ENCODE measurements around the gene KPNB1.
A peak's percentile ranks its signal among the peaks of the same experiment; 100 is the strongest.

KPNB1 gene

GRCh38 chr17:47701608-47702007 is 51.9 kb downstream of the KPNB1 start:
- CTCF ChIA-PET, result interaction anchor here (0.9 to 5.9 kb wide), 2 partner anchors 41 to 100 kb away, joined by 3 to 58 read pairs; no protein-coding TSS in a partner anchor

DNA sequence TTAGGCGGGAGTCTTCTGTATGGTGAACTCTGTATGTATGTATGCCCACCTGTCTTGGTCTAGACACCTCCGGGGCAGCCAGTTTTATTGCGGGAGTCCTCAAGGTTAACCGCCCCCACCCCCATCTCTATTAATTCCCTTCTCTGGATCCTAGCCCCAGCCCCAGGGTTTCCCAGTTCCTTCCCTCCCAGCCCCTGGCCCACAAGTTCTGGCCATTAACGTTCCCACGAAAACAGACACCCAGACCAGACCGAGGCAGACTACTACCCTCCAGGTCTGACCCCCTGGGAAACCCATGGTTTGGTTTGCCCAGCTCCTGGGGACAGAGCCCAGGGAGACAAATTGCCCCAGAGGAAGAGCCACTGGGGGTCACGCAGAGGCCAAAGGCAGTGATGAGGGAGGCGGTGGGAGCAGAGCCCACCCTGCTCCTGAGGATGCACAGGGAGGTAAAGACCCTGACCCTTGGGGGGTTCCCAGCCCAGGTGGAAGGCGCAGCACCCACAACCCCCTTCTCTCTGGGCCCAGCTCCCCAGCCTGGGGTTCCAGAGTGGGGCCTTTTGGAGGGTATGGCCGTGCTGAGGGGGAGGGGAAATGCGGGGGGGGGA is 52.8 kb downstream of the KPNB1 start:
- ChIA-PET CTCF (interaction anchor here (0.9 to 5.9 kb wide), 3 partner anchors 16 to 99 kb away, joined by 3 to 58 read pairs (median 3); no protein-coding TSS in a partner anchor), POLR2A (no interaction called here)
- H3K4me3 ChIP-seq (ENCODE audit: low read depth, low read length), result no peak overlapping the region
- H3K4me1 ChIP-seq (ENCODE audit: control insufficient read depth, insufficient read depth, low read length), result no peaks in the 10 kb centered on the region
- peaks cover 3 to 42% of the 10 kb centered on the region in 2 experiments; a peak in 2 of 3 replicates for H3K36me3 ChIP-seq (ENCODE audit: control insufficient read depth in 2 of 2, insufficient read depth in 1 of 2, low read length in 2 of 2)
- no peaks in the 10 kb centered on the region for H3K9me3 ChIP-seq (ENCODE audit: control insufficient read depth, insufficient read depth, low read depth, low read length)
- TF ChIP-seq, protein P1, sequence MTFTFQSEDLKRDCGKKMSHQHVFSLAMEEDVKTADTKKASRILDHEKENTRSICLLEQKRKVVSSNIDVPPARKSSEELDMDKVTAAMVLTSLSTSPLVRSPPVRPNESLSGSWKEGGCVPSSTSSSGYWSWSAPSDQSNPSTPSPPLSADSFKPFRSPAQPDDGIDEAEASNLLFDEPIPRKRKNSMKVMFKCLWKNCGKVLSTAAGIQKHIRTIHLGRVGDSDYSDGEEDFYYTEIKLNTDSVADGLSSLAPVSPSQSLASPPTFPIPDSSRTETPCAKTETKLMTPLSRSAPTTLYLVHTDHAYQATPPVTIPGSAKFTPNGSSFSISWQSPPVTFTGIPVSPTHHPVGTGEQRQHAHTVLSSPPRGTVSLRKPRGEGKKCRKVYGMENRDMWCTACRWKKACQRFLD (tag by site-specific recombination; IDR thresholded peaks at IDR 0.05), result no peak
- TF ChIP-seq PRDM1 (tag by site-specific recombination; IDR thresholded peaks at IDR 0.05) (no peak), ZNF112 (tag by site-specific recombination; IDR thresholded peaks at IDR 0.05) (no peak), ZFHX2 (tag by site-specific recombination; conservative IDR thresholded peaks at IDR 0.05) (no peak), GLIS1 (tag by site-specific recombination; IDR thresholded peaks at IDR 0.05) (peak; percentile 22; the same call in 1 of the 2 replicates), GLIS2 (tag by site-specific recombination; IDR thresholded peaks at IDR 0.05) (0 out of 2 replicates have a peak, but pooled peaks have one; percentile 32), ZNF777 (tag by site-specific recombination; IDR thresholded peaks at IDR 0.05; ENCODE audit: borderline replicate concordance) (no peak)
- H3K27ac ChIP-seq (ENCODE audit: extremely low read depth, low read depth, low read length), result no peak overlapping the region

More at GRCh38 chr17:47701608-47702007, 51.9 kb downstream of the KPNB1 start:
- Histone ChIP-seq H3K36me3 (ENCODE audit: control insufficient read depth in 2 of 2, insufficient read depth in 1 of 2, low read length in 2 of 2) (peaks cover 5 to 50% of the 10 kb centered on the region in 2 experiments; a peak in 2 of 3 replicates), H3K9me3 (ENCODE audit: control insufficient read depth, insufficient read depth, low read depth, low read length) (no peaks in the 10 kb centered on the region), H3K4me3 (ENCODE audit: low read depth, low read length) (no peak overlapping the region), H3K27ac (ENCODE audit: extremely low read depth, low read depth, low read length) (no peak overlapping the region), H3K4me1 (ENCODE audit: control insufficient read depth, insufficient read depth, low read length) (no peaks in the 10 kb centered on the region; the same call in 1 of the 2 replicates)
- TF ChIP-seq ZBTB10 (tag by site-specific recombination; IDR thresholded peaks at IDR 0.05) (no peak), GLIS2 (tag by site-specific recombination; IDR thresholded peaks at IDR 0.05) (peak; percentile 53), ZBTB7A (tag by site-specific recombination; IDR thresholded peaks at IDR 0.05; ENCODE audit: low read depth) (no peak), ZNF777 (tag by site-specific recombination; IDR thresholded peaks at IDR 0.05; ENCODE audit: borderline replicate concordance) (no peak), GLIS1 (tag by site-specific recombination; IDR thresholded peaks at IDR 0.05) (peak; percentile 24; the same call in 1 of the 2 replicates), KLF9 (tag by site-specific recombination; IDR thresholded peaks at IDR 0.05; ENCODE audit: low read depth) (no peak), ZNF112 (tag by site-specific recombination; IDR thresholded peaks at IDR 0.05) (no peak), PATZ1 (tag by site-specific recombination; IDR thresholded peaks at IDR 0.05) (no peak), ZNF530 (tag by site-specific recombination; IDR thresholded peaks at IDR 0.05; ENCODE audit: low read depth) (no peak), ZEB2 (tag by site-specific recombination; IDR thresholded peaks at IDR 0.05) (no peak)
- TF ChIP-seq, protein P2, sequence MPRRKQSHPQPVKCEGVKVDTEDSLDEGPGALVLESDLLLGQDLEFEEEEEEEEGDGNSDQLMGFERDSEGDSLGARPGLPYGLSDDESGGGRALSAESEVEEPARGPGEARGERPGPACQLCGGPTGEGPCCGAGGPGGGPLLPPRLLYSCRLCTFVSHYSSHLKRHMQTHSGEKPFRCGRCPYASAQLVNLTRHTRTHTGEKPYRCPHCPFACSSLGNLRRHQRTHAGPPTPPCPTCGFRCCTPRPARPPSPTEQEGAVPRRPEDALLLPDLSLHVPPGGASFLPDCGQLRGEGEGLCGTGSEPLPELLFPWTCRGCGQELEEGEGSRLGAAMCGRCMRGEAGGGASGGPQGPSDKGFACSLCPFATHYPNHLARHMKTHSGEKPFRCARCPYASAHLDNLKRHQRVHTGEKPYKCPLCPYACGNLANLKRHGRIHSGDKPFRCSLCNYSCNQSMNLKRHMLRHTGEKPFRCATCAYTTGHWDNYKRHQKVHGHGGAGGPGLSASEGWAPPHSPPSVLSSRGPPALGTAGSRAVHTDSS (tag by site-specific recombination; IDR thresholded peaks at IDR 0.05), result no peak
- POLR2A ChIA-PET, result interaction anchor here (0.5 to 1.6 kb wide), 4 partner anchors 13 to 193 kb away, joined by 3 to 5 read pairs (median 4); no protein-coding TSS in a partner anchor
